Spleen (tissue), 7 donors: ENCODE measurements around the gene KRTDAP.
"Not testable (repeated sequence)": the region's sequence is repeated elsewhere in the genome, so short reads cannot be mapped to it uniquely, and the experiment has no call there.

Experiments used
- CTCF ChIP-seq, 11 experiments: fragments of 200-600 bp in 7 of 11; fragments of 450-650 bp in 4 of 11; sonication (generic) in 4 of 11; IDR thresholded peaks in 8 of 11; conservative IDR thresholded peaks in 3 of 11; 1 replicate in 7 of 11; 2 replicates in 4 of 11; pipeline versions ENCODE4 v1.4.0 to v1.8.0; 2016 to 2021; ENCODE audit warnings: antibody characterized with exemption in 11 of 11, inconsistent platforms in 4 of 11, mild to moderate bottlenecking in 1 of 11
- POLR2A ChIP-seq, 3 donors: fragments of 450-650 bp; IDR thresholded peaks; one replicate each; pipeline ENCODE4 v1.5.1; 2017; ENCODE audit warnings: antibody characterized with exemption in 3 of 3, mild to moderate bottlenecking in 1 of 3
- POLR2AphosphoS5 ChIP-seq, 3 donors: sonication (generic); formaldehyde crosslinking; IDR thresholded peaks; one replicate each; pipeline ENCODE4 v1.5.1; 2017; ENCODE audit warnings: antibody characterized with exemption in 3 of 3
- donor health status: DM: no; HTN: no; CAD: no; lungs with moderate emphysema.
- donor health status: DM: no; HTN: no; CAD: no.
- donor health status: DM: no; HTN: no; CAD: no.

DNA sequence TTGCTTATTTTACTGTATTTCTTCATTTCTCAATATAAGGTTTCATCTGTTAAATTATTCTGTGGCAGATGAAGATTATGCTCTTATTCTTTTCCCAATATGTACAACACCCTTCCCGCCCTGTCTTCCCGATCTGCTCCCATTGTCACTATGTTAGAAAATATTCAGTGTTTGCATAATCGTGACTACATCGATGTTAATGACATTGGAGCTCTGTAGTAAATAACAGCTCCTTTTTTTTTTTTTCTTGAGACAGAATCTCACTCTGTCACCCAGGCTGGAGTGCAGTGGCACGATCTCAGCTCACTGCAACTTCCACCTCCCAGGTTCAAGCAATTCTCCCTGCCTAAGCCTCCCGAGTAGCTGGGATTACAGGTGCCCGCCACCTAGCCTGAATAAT, 27.3 kb downstream of the KRTDAP start:
- TF ChIP-seq CTCF (IDR thresholded peaks at IDR 0.05 in 8 of 11, conservative IDR thresholded peaks at IDR 0.05 in 3 of 11); POLR2AphosphoS5 (IDR thresholded peaks at IDR 0.05); POLR2A (IDR thresholded peaks at IDR 0.05): not testable (repeated sequence)
